Keratinocyte (primary cell): ENCODE measurements around the gene ADAMTS6.

Source experiments
- CTCF ChIP-seq, 3 experiments: IDR thresholded peaks in 1 of 3; conservative IDR thresholded peaks in 1 of 3; optimal IDR thresholded peaks in 1 of 3; 2 replicates in 2 of 3; 3 replicates in 1 of 3; pipeline versions ENCODE3 to v1.5.1; 2011; ENCODE audit warnings: low read length in 3 of 3, mild to moderate bottlenecking in 3 of 3, moderate library complexity in 2 of 3, control low read depth in 1 of 3, inconsistent platforms in 1 of 3; ENCODE audit not compliant: insufficient read depth in 2 of 3; ENCODE audit errors: extremely low read depth in 1 of 3
- EZH2 ChIP-seq: IDR thresholded peaks from one replicate; pipeline ENCODE4 v1.6.1; 2012; ENCODE audit warnings: inconsistent platforms, mild to moderate bottlenecking, low read length, moderate library complexity

- TF ChIP-seq CTCF (optimal IDR thresholded peaks at IDR 0.05 in 1 of 3, IDR thresholded peaks at IDR 0.05 in 1 of 3, conservative IDR thresholded peaks at IDR 0.05 in 1 of 3; ENCODE audit: extremely low read depth in 1 of 3, insufficient read depth in 2 of 3, low read length in 3 of 3) (no peak), EZH2 (no peak)
Observed at GRCh38 chr5:65171645-65172044, 310.1 kb downstream of the ADAMTS6 start.
